ENCODE data around the gene RERE. TPM values are rescaled to one million over a fixed set of nuclear protein-coding genes. Genes with fewer than 3 reads are reported as not detected.
"Not testable (repeated sequence)": the region's sequence is repeated elsewhere in the genome, so short reads cannot be mapped to it uniquely, and the experiment has no call there.

RERE gene
- total and polyA plus RNA-seq, 12 donors = 33.4 to 146 (median 72.7) TPM

- whole genome bisulfite sequencing, 4 donors = 80 to 87% (median 81%) methylated on average over 8 to 10 of the region's 10 CpGs
Measured at GRCh38 chr1:8825985-8826481, 8.6 kb upstream of the RERE start.

GRCh38 chr1:8823295-8823664 is 5.8 kb upstream of the RERE start:
- DNase-seq = no peak
- no peaks in the 10 kb centered on the region for H3K9me3 ChIP-seq (replicated peaks in 1 of 3)
- H3K27me3 ChIP-seq = no peaks in the 10 kb centered on the region
- WGBS, 4 donors = 61 to 79% (median 77%) methylated on average over 6 of the region's 6 CpGs
- no peak overlapping the region for H3K4me3 ChIP-seq
- TF ChIP-seq CTCF (IDR thresholded peaks at IDR 0.05) (no peak), POLR2A (IDR thresholded peaks at IDR 0.05) (no peak)
- H3K4me1 ChIP-seq (replicated peaks in 1 of 2) = peaks cover 0 to 9% of the 10 kb centered on the region in 2 donors
- intact Hi-C loops (cut with DNase I) = no loop called here
- H3K27ac ChIP-seq = peak overlapping the region in 2 of 5 donors; percentile 49 to 50
- no peaks in the 10 kb centered on the region for H3K36me3 ChIP-seq (replicated peaks in 1 of 2)

More at GRCh38 chr1:8825985-8826481, 8.6 kb upstream of the RERE start:
- Histone ChIP-seq H3K27me3 (no peaks in the 10 kb centered on the region), H3K4me1 (replicated peaks in 1 of 2) (peaks cover 0 to 11% of the 10 kb centered on the region in 2 donors), H3K27ac (no peak overlapping the region), H3K9me3 (replicated peaks in 1 of 3) (no peaks in the 10 kb centered on the region), H3K4me3 (no peak overlapping the region), H3K36me3 (replicated peaks in 1 of 2) (no peaks in the 10 kb centered on the region)
- DNase-seq = peak in 1 of 7 donors; percentile 45
- intact Hi-C loops (cut with DNase I) = no loop called here
- TF ChIP-seq POLR2A (IDR thresholded peaks at IDR 0.05) = no peak
- TF ChIP-seq CTCF (IDR thresholded peaks at IDR 0.05) = no peak

- TF ChIP-seq POLR2A (IDR thresholded peaks at IDR 0.05) (no peak), CTCF (IDR thresholded peaks at IDR 0.05) (no peak)
- intact Hi-C loops (cut with DNase I) = no loop called here
- Histone ChIP-seq H3K27me3 (no peaks in the 10 kb centered on the region), H3K27ac (peak overlapping the region in 3 of 5 donors; percentile 8 to 50 (median 49)), H3K36me3 (replicated peaks in 1 of 2) (no peaks in the 10 kb centered on the region), H3K4me1 (replicated peaks in 1 of 2) (peaks cover 0 to 12% of the 10 kb centered on the region in 2 donors), H3K9me3 (replicated peaks in 1 of 3) (no peaks in the 10 kb centered on the region), H3K4me3 (no peak overlapping the region)
- 65 to 70% (median 67%) methylated on average over 8 to 10 of the region's 10 CpGs for WGBS, 4 donors
- DNase-seq = peak in 3 of 7 donors; percentile 21 to 52 (median 39)
Measured at GRCh38 chr1:8822373-8823294, 5.2 kb upstream of the RERE start.

GRCh38 chr1:8821084-8821483 is 3.6 kb upstream of the RERE start:
- TF ChIP-seq POLR2A (IDR thresholded peaks at IDR 0.05) (no peak), CTCF (IDR thresholded peaks at IDR 0.05) (no peak)
- no peaks in the 10 kb centered on the region for H3K36me3 ChIP-seq (replicated peaks in 1 of 2)
- 48 to 67% (median 63%) methylated on average over 2 of the region's 2 CpGs for WGBS, 4 donors

GRCh38 chr1:8818789-8819188 is 1.3 kb upstream of the RERE start:
- H3K36me3 ChIP-seq (replicated peaks in 1 of 2); H3K9me3 ChIP-seq (replicated peaks in 1 of 3); H3K27me3 ChIP-seq; intact Hi-C loops (cut with DNase I): not testable (repeated sequence)
- WGBS, 4 donors = 74 to 82% (median 75%) methylated on average over 12 to 13 of the region's 13 CpGs
- peak in 1 of 7 donors; percentile 50 for DNase-seq
- Histone ChIP-seq H3K4me1 (replicated peaks in 1 of 2) (peaks cover 30 to 38% of the 10 kb centered on the region in 2 donors), H3K4me3 (peak overlapping the region in 1 of 4 donors; percentile 68), H3K27ac (peak overlapping the region in 3 of 5 donors; percentile 96 to 99 (median 99))

More at GRCh38 chr1:8821084-8821483, 3.6 kb upstream of the RERE start:
- intact Hi-C loops (cut with DNase I) = no loop called here
- H3K9me3 ChIP-seq (replicated peaks in 1 of 3) = no peaks in the 10 kb centered on the region
- peak in 1 of 7 donors; percentile 37 for DNase-seq
- no peak overlapping the region for H3K27ac ChIP-seq
- H3K4me3 ChIP-seq = no peak overlapping the region
- H3K27me3 ChIP-seq = no peaks in the 10 kb centered on the region
- H3K4me1 ChIP-seq (replicated peaks in 1 of 2) = peaks cover 9 to 17% of the 10 kb centered on the region in 2 donors

Data from adrenal gland (tissue), 12 donors.